ENCODE data around the gene KLK3.
"Not testable (repeated sequence)": the region's sequence is repeated elsewhere in the genome, so short reads cannot be mapped to it uniquely, and the experiment has no call there.

Gene KLK3

DNA sequence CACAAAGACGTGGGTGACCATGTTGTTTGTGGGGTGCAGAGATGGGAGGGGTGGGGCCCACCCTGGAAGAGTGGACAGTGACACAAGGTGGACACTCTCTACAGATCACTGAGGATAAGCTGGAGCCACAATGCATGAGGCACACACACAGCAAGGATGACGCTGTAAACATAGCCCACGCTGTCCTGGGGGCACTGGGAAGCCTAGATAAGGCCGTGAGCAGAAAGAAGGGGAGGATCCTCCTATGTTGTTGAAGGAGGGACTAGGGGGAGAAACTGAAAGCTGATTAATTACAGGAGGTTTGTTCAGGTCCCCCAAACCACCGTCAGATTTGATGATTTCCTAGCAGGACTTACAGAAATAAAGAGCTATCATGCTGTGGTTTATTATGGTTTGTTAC, 24.1 kb downstream of the KLK3 start:
- H3K27me3 ChIP-seq (ENCODE audit: control insufficient read depth in 1 of 2, insufficient read depth in 2 of 2, low read length in 2 of 2) = peaks cover 3 to 4% of the 10 kb centered on the region in 2 donors
- no peaks in the 10 kb centered on the region for H3K4me1 ChIP-seq (ENCODE audit: control insufficient read depth in 1 of 2, insufficient read depth in 2 of 2, low read length in 2 of 2)
- H3K36me3 ChIP-seq (ENCODE audit: control insufficient read depth in 1 of 2, insufficient read depth in 2 of 2, low read length in 2 of 2) = no peaks in the 10 kb centered on the region
- no peaks in the 10 kb centered on the region for H3K9me3 ChIP-seq (ENCODE audit: control insufficient read depth in 1 of 2, low read length in 2 of 2)
- H3K27ac ChIP-seq (ENCODE audit: low read depth, low read length) = no peak overlapping the region
- no peak overlapping the region for H3K4me3 ChIP-seq (ENCODE audit: low read depth in 1 of 2, low read length in 2 of 2)
- no peak overlapping the region for H3K9ac ChIP-seq (ENCODE audit: low read depth in 1 of 2, low read length in 2 of 2)

GRCh38 chr19:50880241-50880640, 25.5 kb downstream of the KLK3 start:
- Histone ChIP-seq H3K27me3 (ENCODE audit: control insufficient read depth in 1 of 2, insufficient read depth in 2 of 2, low read length in 2 of 2) (peaks cover 4 to 6% of the 10 kb centered on the region in 2 donors), H3K9ac (ENCODE audit: low read depth in 1 of 2, low read length in 2 of 2) (no peak overlapping the region), H3K9me3 (ENCODE audit: control insufficient read depth in 1 of 2, low read length in 2 of 2) (no peaks in the 10 kb centered on the region), H3K27ac (ENCODE audit: low read depth, low read length) (no peak overlapping the region), H3K36me3 (ENCODE audit: control insufficient read depth in 1 of 2, insufficient read depth in 2 of 2, low read length in 2 of 2) (no peaks in the 10 kb centered on the region), H3K4me3 (ENCODE audit: low read depth in 1 of 2, low read length in 2 of 2) (no peak overlapping the region), H3K4me1 (ENCODE audit: control insufficient read depth in 1 of 2, insufficient read depth in 2 of 2, low read length in 2 of 2) (no peaks in the 10 kb centered on the region)

GRCh38 chr19:50882188-50882587, 27.5 kb downstream of the KLK3 start:
- peaks cover 4% of the 10 kb centered on the region in 2 donors for H3K27me3 ChIP-seq (ENCODE audit: control insufficient read depth in 1 of 2, insufficient read depth in 2 of 2, low read length in 2 of 2)
- H3K9me3 ChIP-seq (ENCODE audit: control insufficient read depth in 1 of 2, low read length in 2 of 2) = no peaks in the 10 kb centered on the region
- H3K4me1 ChIP-seq (ENCODE audit: control insufficient read depth in 1 of 2, insufficient read depth in 2 of 2, low read length in 2 of 2) = no peaks in the 10 kb centered on the region
- no peak overlapping the region for H3K9ac ChIP-seq (ENCODE audit: low read depth in 1 of 2, low read length in 2 of 2)
- no peak overlapping the region for H3K4me3 ChIP-seq (ENCODE audit: low read depth in 1 of 2, low read length in 2 of 2)
- H3K36me3 ChIP-seq (ENCODE audit: control insufficient read depth in 1 of 2, insufficient read depth in 2 of 2, low read length in 2 of 2) = no peaks in the 10 kb centered on the region
- no peak overlapping the region for H3K27ac ChIP-seq (ENCODE audit: low read depth, low read length)

DNA sequence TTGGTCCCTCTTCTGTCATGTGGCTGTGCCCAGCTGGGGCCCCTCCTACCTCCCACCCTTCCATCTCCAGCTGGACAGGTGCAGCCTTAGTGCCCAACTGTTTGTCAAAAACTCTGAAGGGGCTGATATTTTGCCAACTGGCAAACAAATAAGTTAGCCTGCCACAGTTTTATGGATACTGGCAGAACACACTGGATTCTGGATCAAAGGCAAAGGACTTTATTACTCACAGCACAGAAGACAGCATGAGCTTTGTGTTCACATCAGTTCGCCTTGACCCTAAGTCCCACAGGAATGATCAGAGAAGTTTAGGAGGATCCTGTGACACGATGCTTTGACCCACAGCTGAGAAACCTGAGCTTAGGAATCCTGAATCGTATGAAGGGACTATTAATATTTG, 34.9 kb downstream of the KLK3 start:
- Histone ChIP-seq H3K4me1 (ENCODE audit: control insufficient read depth in 1 of 2, insufficient read depth in 2 of 2, low read length in 2 of 2) (no peaks in the 10 kb centered on the region), H3K27ac (ENCODE audit: low read depth, low read length) (no peak overlapping the region), H3K27me3 (ENCODE audit: control insufficient read depth in 1 of 2, insufficient read depth in 2 of 2, low read length in 2 of 2) (no peaks in the 10 kb centered on the region)

DNA sequence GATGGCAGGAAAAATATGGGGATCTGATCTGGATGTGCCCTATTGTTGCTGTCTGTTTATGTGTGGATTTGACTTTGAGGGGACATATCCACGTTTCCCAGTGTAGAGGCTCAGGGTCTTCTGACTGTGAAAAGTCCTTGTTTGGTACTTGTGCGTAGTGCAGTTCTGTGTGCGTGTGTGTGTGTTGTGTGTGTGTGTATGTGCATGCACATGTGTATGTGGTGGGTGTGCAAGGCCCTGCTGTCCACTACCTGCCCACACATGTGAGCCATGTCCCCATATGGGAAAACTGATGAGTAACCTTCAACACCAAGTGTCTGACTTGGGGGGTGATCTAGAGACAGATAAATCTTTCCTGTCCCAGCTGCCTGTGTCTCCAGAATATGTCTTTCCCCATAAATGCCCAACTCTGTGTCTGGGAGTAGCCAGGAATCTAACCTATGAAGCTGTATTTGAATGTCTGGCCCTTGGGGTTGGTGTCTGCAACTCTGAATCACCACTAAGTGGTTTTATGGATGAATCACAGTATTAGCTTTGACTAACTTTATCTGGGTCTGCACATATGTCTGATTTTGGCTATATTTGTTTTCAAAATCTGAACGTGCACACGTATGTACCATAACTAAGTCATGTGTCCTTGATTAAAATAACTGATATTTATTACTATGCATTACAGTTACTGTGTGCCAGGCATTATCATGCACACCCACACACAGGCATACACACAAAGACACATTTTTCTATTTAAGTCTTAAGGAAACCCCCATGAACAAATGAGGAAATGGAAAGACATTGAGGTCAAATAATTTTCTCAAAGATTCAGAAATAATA, 35.9 kb downstream of the KLK3 start:
- H3K9ac ChIP-seq (ENCODE audit: low read depth in 1 of 2, low read length in 2 of 2) = no peak overlapping the region
- H3K27ac ChIP-seq (ENCODE audit: low read depth, low read length) = no peak overlapping the region
- no peaks in the 10 kb centered on the region for H3K36me3 ChIP-seq (ENCODE audit: control insufficient read depth in 1 of 2, insufficient read depth in 2 of 2, low read length in 2 of 2)
- no peak overlapping the region for H3K4me3 ChIP-seq (ENCODE audit: low read depth in 1 of 2, low read length in 2 of 2)
- H3K4me1 ChIP-seq (ENCODE audit: control insufficient read depth in 1 of 2, insufficient read depth in 2 of 2, low read length in 2 of 2) = no peaks in the 10 kb centered on the region
- no peaks in the 10 kb centered on the region for H3K27me3 ChIP-seq (ENCODE audit: control insufficient read depth in 1 of 2, insufficient read depth in 2 of 2, low read length in 2 of 2)
- no peaks in the 10 kb centered on the region for H3K9me3 ChIP-seq (ENCODE audit: control insufficient read depth in 1 of 2, low read length in 2 of 2)

More for the DNA sequence above, 34.9 kb downstream of the KLK3 start:
- no peaks in the 10 kb centered on the region for H3K9me3 ChIP-seq (ENCODE audit: control insufficient read depth in 1 of 2, low read length in 2 of 2)
- H3K36me3 ChIP-seq (ENCODE audit: control insufficient read depth in 1 of 2, insufficient read depth in 2 of 2, low read length in 2 of 2) = no peaks in the 10 kb centered on the region
- H3K4me3 ChIP-seq (ENCODE audit: low read depth in 1 of 2, low read length in 2 of 2) = no peak overlapping the region
- no peak overlapping the region for H3K9ac ChIP-seq (ENCODE audit: low read depth in 1 of 2, low read length in 2 of 2)

DNA sequence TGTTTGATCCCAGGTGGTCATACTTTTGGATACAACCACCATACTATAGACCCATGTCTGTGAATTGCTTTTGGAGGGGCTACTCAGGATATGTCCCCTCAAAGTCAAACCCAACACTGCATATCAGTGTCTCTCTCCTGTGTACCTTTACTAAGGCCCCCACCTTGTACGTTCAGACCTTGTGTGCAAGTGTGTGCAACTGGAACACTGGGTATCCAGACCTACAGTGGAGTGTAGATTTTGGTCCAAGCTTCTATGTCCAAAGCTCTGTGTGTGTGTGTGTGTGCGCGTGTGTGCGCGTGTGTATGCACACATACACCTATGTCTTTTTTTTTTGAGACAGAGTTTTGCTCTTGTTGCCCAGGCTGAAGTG, 36.5 kb downstream of the KLK3 start:
- H3K9me3 ChIP-seq (ENCODE audit: control insufficient read depth in 1 of 2, low read length in 2 of 2) = no peaks in the 10 kb centered on the region
- no peaks in the 10 kb centered on the region for H3K4me1 ChIP-seq (ENCODE audit: control insufficient read depth in 1 of 2, insufficient read depth in 2 of 2, low read length in 2 of 2)
- H3K4me3 ChIP-seq (ENCODE audit: low read depth in 1 of 2, low read length in 2 of 2) = no peak overlapping the region
- H3K27me3 ChIP-seq (ENCODE audit: control insufficient read depth in 1 of 2, insufficient read depth in 2 of 2, low read length in 2 of 2) = no peaks in the 10 kb centered on the region
- H3K27ac ChIP-seq (ENCODE audit: low read depth, low read length) = no peak overlapping the region
- no peak overlapping the region for H3K9ac ChIP-seq (ENCODE audit: low read depth in 1 of 2, low read length in 2 of 2)
- no peaks in the 10 kb centered on the region for H3K36me3 ChIP-seq (ENCODE audit: control insufficient read depth in 1 of 2, insufficient read depth in 2 of 2, low read length in 2 of 2)

DNA sequence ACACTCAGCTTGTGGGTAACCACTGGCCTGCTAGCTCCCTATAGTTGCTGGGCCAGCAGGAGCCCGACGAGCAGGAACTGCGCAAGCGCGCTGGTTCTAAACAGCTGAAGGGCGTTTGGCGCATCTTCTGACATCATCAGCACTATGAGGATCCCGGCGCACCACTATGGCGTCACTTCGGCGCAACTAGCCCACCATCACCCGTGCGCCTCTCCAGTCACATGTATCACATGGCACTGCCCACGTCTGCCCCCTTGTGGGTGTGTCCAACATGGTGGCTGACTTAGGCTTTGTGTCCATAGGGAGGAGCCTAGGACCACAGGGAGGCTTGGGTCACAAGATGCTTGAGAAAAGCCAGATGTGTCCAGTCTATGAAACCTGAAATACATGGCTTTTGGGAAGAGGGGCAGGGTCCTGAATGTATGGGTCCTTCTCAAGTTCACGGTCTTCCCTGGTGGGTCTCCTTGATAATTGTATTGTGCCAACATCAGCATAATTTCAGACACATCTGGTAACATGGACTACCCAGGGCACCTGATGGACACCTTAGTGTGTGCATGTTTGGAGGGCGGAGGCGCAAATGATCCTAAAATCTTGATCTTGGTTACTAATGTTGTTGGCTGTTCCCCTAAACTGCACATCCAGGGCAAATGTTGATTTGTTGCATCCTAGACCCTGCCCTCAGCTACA, 38.5 kb downstream of the KLK3 start:
- H3K4me1 ChIP-seq (ENCODE audit: control insufficient read depth in 1 of 2, insufficient read depth in 2 of 2, low read length in 2 of 2) = no peaks in the 10 kb centered on the region
- H3K36me3 ChIP-seq (ENCODE audit: control insufficient read depth in 1 of 2, insufficient read depth in 2 of 2, low read length in 2 of 2) = no peaks in the 10 kb centered on the region
- peaks cover 0 to 4% of the 10 kb centered on the region in 2 donors for H3K27me3 ChIP-seq (ENCODE audit: control insufficient read depth in 1 of 2, insufficient read depth in 2 of 2, low read length in 2 of 2)
- no peak overlapping the region for H3K4me3 ChIP-seq (ENCODE audit: low read depth in 1 of 2, low read length in 2 of 2)
- no peak overlapping the region for H3K9ac ChIP-seq (ENCODE audit: low read depth in 1 of 2, low read length in 2 of 2)
- H3K9me3 ChIP-seq (ENCODE audit: control insufficient read depth in 1 of 2, low read length in 2 of 2) = no peaks in the 10 kb centered on the region
- no peak overlapping the region for H3K27ac ChIP-seq (ENCODE audit: low read depth, low read length)

GRCh38 chr19:50894478-50895356, 40.0 kb downstream of the KLK3 start:
- H3K27ac ChIP-seq (ENCODE audit: low read depth, low read length) = no peak overlapping the region
- no peaks in the 10 kb centered on the region for H3K9me3 ChIP-seq (ENCODE audit: control insufficient read depth in 1 of 2, low read length in 2 of 2)
- no peaks in the 10 kb centered on the region for H3K4me1 ChIP-seq (ENCODE audit: control insufficient read depth in 1 of 2, insufficient read depth in 2 of 2, low read length in 2 of 2)
- H3K9ac ChIP-seq (ENCODE audit: low read depth in 1 of 2, low read length in 2 of 2) = no peak overlapping the region
- no peak overlapping the region for H3K4me3 ChIP-seq (ENCODE audit: low read depth in 1 of 2, low read length in 2 of 2)
- H3K27me3 ChIP-seq (ENCODE audit: control insufficient read depth in 1 of 2, insufficient read depth in 2 of 2, low read length in 2 of 2) = peaks cover 0 to 4% of the 10 kb centered on the region in 2 donors
- no peaks in the 10 kb centered on the region for H3K36me3 ChIP-seq (ENCODE audit: control insufficient read depth in 1 of 2, insufficient read depth in 2 of 2, low read length in 2 of 2)

DNA sequence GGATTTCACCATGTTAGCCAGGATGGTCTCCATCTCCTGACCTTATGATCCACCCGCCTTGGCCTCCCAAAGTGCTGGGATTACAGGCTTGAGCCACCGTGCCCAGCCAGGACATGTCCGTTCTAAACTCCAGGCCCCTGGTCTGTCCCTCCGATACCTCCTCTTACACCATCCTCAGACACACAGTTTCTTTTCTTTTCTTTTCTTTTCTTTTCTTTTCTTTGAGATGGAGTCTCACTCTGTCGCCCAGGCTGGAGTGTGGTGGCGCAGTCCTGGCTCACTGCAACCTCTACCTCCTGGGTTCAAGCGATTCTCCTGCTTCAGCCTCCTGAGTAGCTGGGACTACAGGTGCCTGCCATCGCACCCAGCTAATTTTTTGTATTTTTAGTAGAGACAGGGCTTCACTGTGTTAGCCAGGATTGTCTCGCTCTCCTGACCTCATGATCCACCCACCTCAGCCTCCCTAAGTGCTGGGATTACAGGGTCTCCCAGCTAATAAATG, 41.4 kb downstream of the KLK3 start:
- H3K36me3 ChIP-seq (ENCODE audit: control insufficient read depth in 1 of 2, insufficient read depth in 2 of 2, low read length in 2 of 2); H3K4me3 ChIP-seq (ENCODE audit: low read depth in 1 of 2, low read length in 2 of 2); H3K9ac ChIP-seq (ENCODE audit: low read depth in 1 of 2, low read length in 2 of 2); H3K9me3 ChIP-seq (ENCODE audit: control insufficient read depth in 1 of 2, low read length in 2 of 2); H3K27me3 ChIP-seq (ENCODE audit: control insufficient read depth in 1 of 2, insufficient read depth in 2 of 2, low read length in 2 of 2); H3K4me1 ChIP-seq (ENCODE audit: control insufficient read depth in 1 of 2, insufficient read depth in 2 of 2, low read length in 2 of 2); H3K27ac ChIP-seq (ENCODE audit: low read depth, low read length): not testable (repeated sequence)
